ENCODE data around the gene UBE2O. TPM values are rescaled to one million over a fixed set of nuclear protein-coding genes. Genes with fewer than 3 reads are reported as not detected.

The UBE2O gene
- polyA plus RNA-seq, 4 donors, result 20.9 to 30.0 (median 28.9) TPM

DNA sequence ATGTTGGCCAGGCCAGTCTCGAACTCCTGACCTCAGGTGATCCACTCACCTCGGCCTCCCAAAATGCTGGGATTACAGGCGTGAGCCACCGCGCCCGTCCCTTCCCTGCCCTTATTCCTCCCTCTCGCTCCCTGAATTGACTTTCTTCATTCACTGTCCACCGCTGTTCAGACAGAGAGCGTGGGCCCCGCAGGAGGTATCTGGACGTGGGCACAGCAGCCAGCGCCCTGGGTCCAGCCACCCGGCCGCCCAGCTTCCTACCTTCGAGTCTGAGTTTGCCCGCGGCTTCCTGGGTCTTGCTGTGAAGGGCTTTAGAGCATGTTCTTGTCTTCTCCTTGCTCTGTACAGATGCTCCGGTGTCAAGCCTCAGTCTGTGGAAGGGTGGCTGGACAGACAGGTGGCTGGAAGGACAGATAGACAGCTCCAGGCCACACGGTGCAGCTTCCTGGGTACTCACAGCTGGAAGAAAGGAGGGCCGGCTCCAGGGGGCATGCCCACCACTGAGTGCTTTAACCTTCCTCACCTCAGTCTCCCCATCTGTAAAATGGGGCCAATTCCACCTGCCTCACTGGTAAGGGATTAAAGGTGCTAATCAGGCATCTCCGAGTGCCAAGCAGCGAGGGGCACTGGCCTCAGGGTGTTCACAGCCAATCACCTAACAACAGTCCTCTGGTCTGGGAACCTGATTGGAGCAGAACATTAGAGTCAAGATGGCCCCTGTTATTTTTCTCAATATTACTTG is 34.7 kb upstream of the UBE2O start:
- no peak for DNase-seq (ENCODE audit: low read depth in 4 of 4, low spot score in 2 of 4)

GRCh38 chr17:76485569-76485968 is 32.6 kb upstream of the UBE2O start:
- DNase-seq (ENCODE audit: low read depth in 4 of 4, low spot score in 2 of 4), result no peak

- no peak for DNase-seq (ENCODE audit: low read depth in 4 of 4, low spot score in 2 of 4)
Observed at GRCh38 chr17:76484228-76484725, 31.3 kb upstream of the UBE2O start.

DNA sequence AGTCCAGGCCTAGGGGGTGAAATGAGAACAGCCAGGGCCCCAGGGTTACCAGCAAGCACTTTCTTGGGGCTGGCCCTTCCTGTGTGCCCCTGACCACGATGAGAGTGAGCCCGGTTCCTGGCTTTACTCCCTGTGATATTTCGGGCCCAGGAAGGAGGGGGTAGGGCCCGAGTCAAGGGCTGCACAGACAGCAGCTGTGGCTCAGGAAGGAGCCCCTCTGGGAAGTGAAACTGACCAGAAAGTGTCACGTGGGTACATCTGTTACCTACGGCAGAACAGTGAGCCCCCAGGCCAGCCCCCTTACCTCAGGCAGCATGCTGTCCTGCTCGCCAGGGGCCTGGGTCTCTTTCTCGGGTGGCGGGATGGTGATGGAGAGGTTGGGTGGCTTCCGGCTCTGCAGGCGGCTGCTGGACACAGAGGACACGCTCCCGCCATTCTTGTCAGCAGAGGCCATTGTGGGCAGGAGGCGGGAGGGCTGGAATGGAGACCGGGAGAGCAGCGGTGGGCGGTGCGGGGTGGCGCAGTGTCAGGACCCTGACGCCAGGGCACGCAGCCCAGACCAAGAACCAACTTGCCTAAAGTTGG is 28.2 kb upstream of the UBE2O start:
- DNase-seq (ENCODE audit: low read depth in 4 of 4, low spot score in 2 of 4), result no peak

GRCh38 chr17:76480632-76481031 is 27.7 kb upstream of the UBE2O start:
- no peak for DNase-seq (ENCODE audit: low read depth in 4 of 4, low spot score in 2 of 4)

- DNase-seq (ENCODE audit: low read depth in 4 of 4, low spot score in 2 of 4), result no peak
Observed at GRCh38 chr17:76479515-76480060, 26.6 kb upstream of the UBE2O start.

DNA sequence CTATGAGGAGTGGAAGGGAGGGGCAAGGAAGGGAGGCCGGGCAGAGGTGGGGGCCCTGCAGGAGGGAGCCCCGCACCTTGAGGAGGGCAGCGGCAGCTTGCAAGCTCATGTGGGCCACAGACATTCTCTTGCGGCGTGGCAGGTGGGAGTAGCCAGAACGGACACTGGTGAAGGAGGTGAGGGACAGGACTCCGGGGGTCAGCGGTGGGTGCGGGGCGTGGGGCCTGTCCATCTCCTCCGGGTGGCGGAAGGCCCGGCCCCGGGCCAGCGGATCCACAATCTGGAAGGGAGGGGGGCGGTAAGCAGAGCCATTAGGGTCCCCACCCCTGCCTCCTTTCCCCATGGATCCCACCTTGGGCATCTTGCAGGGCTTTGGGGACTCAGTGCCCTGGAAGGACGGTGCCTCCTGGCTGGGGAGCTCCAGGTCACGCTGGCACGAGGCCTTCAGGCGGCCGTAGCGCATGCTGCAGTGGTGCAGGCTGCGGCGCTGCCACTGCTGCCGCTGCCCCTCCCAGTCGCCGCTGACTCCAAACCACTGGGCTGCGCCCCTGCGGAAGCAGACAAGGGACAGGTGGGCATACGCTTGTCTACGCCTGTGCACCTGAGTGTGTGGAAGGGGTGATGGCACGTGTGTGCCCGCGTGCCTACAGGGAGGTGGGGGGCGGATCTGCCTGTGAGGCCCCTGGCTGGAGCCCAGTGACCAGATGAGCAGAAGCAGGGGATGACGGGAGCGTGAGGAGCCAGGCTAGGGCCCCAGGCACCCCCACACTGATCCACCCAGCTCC is 26.0 kb upstream of the UBE2O start:
- DNase-seq (ENCODE audit: low read depth in 4 of 4, low spot score in 2 of 4), result no peak

DNA sequence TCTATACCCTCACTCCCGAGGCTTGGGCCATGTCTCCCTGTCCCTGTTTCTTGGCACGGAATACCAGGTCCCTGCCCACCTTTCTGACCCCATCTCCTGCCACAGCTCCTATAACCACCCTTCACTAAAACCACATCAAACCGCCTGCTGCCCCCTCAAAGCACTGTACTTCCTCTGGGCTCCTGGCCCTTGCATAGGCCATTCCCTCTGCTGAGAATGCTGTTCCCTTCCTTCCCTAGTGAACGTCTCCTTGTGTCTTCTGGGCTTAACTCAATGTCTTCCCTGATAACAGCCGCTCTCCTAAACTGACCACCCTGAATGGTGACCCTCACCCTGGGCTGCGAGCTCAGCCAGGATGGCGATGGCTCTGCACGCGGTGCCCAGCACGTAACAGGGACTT is 25.1 kb upstream of the UBE2O start:
- no peak for DNase-seq (ENCODE audit: low read depth in 4 of 4, low spot score in 2 of 4)

DNA sequence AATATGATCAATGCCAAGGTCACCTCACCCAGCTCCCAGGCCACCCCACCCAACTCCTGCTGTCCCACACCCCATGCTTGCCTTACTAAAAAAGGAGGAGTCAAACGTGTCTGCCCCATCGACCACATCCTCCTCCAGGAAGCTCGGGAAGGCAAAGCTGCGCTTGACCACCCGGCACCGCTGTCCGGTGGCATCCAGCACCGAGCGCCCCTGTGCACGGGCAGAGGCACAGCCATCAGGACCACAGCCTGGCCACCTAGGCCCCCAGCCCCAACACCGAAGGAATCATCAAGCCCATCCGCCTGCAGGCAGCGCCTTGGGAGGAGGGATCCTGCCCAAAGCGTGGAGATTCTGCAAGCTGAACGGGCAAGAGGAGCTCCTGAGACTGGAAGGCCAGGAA is 24.6 kb upstream of the UBE2O start:
- no peak for DNase-seq (ENCODE audit: low read depth in 4 of 4, low spot score in 2 of 4)

DNA sequence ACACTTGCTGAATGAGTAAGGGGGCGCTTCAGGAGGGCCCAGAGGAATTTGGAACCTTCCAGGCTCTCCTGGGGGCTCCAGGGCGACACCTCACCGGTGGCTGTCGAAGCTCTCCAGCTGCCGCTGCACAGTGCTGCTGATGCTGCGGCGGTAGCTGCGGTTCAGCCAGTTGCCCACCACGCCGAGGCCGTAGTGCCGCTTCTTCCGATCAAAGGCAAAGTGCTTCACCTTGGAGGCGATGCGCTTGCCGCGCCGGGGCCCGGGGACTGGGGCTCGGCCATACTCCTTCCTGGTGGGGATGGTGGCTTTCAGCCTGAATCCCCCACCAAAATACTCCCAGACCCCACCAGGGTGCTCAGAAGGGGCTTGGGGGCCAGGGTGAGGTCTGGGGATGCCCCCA is 23.8 kb upstream of the UBE2O start:
- DNase-seq (ENCODE audit: low read depth in 4 of 4, low spot score in 2 of 4), result no peak

DNA sequence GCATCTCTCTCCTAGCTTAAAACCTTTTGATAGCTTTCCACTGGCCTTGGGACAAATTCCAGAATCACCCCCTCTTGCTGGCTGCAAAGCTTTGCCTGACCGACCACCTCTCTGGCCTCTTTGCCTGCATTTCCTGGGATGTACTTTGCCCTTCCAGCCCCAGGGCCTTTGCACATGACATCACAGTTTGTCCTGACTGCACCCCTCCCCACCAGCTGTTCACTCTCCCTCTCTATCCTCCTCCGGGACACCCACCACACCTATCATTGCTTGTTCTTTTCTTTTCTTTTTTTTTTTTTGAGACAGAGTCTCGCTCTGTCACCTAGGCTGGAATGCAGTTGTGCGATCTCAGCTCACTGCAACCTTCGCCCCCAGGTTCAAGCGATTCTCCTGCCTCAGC is 22.4 kb upstream of the UBE2O start:
- no peak for DNase-seq (ENCODE audit: low read depth in 4 of 4, low spot score in 2 of 4)

- no peak for DNase-seq (ENCODE audit: low read depth in 4 of 4, low spot score in 2 of 4)
Observed at GRCh38 chr17:76474894-76475293, 21.9 kb upstream of the UBE2O start.

- no peak for DNase-seq (ENCODE audit: low read depth in 4 of 4, low spot score in 2 of 4)
Observed at GRCh38 chr17:76474238-76474637, 21.3 kb upstream of the UBE2O start.

DNA sequence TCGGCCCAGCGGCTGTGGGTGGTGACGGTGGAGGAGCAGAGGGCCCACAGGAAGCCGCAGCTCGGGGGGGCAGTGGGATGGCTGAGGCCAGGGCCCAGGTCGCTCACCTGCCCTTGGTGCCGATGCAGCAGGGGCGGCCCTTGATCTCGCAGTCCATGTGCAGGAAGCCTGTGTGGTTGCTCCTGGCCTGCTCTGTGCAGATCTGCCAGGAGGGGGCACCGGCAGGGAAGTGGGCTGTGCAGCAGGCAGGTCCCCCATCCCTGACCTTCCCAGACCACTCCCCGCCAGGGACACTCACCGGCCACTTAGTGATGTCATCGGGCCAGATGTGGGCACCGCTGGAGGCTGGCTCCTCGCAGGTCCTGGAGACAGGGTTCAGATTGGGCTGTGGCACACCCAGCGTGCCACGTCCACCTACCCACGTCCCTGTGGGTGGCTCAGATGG is 20.6 kb upstream of the UBE2O start:
- DNase-seq (ENCODE audit: low read depth in 4 of 4, low spot score in 2 of 4), result no peak

DNA sequence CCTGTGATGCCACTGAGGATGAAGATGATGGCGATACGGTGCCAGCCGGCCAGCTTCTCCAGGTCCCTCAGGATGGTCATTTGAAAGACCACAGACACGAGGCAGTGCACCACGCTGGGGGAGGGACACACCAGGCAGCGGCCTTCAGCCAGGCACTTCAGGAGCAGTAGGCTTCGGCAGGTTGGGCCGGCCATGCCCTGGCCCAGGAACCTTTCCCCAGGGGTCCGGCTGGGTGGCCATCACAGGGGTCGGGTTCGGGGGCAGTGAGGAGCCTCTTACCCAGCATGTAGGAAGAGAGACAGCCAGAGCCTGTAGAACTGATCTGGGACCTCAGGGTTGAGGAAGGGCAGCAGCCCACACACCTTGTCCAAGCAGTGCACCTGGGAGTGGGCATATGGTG is 19.8 kb upstream of the UBE2O start:
- no peak for DNase-seq (ENCODE audit: low read depth in 4 of 4, low spot score in 2 of 4)

DNA sequence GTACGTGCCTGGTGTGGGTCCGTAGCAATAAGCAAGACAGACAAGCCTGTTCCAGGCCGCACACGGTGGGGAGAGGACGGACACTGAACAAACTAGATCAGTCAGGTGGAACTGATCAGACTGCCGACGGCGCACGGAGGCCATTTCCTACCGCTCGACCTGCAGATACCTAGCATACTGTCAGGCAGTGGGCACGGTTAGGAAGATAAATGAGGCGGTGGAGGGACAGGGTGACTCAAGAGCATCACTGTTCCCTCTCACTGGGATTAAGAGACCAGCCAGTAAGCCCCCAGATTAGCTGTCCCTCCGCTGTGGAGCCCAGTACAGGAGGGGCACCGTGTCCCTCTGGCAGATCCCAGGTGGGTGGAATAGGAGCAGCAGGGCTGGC is 19.3 kb upstream of the UBE2O start:
- DNase-seq (ENCODE audit: low read depth in 4 of 4, low spot score in 2 of 4), result no peak

- no peak for DNase-seq (ENCODE audit: low read depth in 4 of 4, low spot score in 2 of 4)
Observed at GRCh38 chr17:76471498-76472257, 18.7 kb upstream of the UBE2O start.

DNA sequence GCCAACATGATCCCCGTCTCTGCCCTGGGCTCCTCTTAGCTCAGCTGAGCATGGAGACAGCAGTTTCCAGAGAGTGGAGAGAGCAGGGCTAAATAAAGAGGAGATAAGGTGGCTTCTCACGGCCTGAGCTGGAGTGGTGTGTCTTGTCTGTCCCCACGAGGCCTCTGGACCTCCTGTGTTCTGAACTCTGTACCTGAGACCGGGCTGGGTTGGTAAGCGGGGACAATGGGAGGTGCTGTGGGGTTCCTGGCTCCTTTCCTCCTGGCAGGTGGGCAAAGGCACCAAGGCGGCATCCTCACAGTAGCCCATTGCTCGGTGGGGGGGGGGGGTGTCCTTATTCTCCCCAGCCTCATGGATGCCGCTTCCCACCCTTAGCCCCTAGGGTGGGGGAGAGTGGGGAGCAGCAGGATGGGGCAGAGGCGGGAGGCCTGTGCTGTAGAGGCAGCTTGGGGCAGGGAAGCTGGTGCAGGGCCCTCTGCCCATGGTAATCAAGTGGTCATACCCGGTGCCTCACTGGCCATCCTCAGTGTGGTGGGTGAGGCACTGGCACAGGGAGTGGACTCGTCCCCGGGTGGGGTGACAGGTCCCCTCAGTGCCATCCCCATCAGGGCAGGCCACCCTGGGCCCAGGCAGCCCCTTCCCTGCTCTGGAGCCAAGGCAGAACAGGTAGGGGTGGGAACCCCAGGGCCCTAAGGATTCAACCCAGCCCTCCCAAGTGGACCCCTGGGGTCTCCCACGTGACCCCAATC is 17.2 kb upstream of the UBE2O start:
- DNase-seq (ENCODE audit: low read depth in 4 of 4, low spot score in 2 of 4), result no peak

DNA sequence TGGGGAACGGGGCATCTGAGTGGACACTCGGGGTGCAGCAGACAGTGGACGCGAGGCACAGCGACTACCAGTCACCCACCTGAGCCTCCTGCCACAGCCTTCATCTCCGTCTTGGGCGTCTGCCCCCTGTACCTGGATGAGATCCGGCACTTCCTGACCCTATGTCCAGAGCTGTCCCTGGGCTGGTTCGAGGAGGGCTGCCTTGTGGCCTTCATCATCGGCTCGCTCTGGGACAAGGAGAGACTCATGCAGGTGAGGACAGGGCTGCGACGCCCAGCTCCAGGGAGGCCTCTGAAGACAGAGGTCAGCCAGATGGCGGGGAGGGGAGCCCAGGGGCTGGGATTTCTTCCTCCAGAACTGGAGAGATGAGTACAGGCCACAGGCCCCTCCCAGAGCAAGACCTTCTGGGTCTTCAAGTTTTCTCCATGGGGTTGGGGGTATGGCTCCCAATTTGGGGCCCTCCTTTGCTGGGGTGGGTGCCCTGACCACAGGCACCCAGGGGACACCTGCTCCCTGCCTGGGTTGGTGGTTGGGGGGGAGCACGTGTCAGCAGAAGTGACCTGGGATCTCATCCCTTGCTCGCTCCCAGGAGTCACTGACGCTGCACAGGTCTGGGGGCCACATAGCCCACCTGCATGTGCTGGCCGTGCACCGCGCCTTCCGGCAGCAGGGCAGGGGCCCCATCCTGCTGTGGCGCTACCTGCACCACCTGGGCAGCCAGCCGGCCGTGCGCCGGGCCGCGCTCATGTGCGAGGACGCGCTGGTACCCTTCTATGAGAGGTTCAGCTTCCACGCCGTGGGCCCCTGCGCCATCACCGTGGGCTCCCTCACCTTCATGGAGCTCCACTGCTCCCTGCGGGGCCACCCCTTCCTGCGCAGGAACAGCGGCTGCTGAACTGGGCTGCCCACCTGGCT is 16.4 kb upstream of the UBE2O start:
- DNase-seq (ENCODE audit: low read depth in 4 of 4, low spot score in 2 of 4), result no peak
